NCI-H146 treated with DMSO at 0.1 percent for 48 hours (cell line): ENCODE data around the gene NLGN4X.

Experiments used
- DNase-seq: peaks from one replicate; lab custom pipeline; 2025; ENCODE audit not compliant: unreplicated experiment; lab: John Stamatoyannopoulos, UW

Gene NLGN4X

DNA sequence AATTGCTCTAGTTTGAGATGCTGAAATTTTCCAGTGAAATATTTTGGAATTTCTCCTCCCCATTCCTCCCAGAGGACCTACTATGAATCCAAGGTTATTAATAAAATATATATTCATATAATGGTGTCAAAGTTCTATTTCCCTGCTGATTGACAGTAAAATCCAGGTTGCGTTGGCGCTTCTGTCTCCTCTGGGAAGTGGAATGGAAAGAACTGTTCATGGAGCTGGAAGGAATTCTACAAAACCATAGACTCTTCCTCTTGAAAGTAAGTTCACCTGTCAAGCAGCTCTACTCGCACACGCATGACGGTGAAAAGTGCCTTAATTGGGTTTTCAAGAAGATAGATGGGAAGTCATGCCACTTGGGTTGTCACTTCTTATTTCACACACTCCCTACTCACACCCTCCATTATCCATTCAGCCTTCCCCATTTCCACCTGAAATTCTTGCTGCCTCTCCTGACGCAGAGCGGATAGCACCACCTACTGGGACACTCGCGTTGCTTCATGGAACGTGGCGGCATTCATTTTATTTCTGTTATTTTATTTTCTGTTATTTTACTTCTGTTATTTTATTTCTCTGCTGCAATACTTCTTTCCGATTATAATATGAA lies 351.6 kb downstream of the NLGN4X start:
- peak; percentile 0 for DNase-seq

DNA sequence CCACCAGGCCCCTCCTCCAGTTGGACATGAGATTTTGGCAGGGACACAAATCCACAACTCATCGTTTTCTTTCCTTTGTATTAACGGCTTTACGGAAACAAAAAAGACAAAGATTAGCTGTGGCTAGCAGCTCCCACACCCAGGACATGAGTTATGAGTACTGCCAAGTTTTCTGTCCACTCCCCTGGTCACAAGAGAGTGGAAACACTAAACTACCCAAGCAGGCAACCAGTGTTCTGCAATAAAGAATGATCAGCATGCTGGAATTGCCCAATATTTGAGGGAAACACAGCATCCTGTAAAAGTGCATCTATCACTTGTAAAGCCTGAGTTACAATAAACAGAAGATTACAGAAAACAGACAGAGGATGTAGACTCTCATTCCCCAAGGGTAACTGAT lies 358.4 kb downstream of the NLGN4X start:
- no peak for DNase-seq

DNA sequence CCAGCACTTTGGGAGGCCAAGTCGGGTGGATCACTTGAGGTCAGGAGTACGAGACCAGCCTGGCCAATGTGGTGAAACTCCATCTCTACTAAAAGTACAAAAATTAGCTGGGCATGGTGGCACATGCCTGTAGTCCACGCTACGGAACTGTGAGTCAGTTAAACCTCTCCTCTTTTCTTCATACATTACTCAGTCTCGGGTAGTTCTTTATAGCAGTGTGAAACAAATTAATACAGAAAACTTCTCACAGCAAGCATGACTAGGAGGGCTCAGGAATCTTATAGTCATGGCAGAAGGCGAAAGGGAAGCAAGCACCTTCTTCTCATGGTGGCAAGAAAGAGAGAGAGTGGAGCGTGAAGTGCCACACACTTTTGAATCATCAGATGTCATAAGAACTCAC lies 358.9 kb downstream of the NLGN4X start:
- DNase-seq = no peak

DNA sequence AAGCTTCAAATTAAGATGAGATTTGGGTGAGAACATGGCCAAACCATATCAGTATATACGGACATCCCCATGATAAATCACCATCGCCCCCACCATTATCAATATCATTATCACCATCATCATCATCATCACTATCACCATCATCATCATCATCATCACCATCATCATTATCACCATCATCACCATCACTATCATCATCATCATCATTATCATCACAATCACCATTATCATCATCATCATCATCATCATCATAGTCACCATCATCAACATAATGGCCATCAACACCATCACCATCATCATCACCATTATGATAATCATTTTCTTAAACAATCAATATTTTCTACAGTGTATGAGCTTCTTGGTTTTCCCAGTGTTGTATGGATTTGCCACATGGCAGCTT lies 360.9 kb downstream of the NLGN4X start:
- DNase-seq = no peak

DNA sequence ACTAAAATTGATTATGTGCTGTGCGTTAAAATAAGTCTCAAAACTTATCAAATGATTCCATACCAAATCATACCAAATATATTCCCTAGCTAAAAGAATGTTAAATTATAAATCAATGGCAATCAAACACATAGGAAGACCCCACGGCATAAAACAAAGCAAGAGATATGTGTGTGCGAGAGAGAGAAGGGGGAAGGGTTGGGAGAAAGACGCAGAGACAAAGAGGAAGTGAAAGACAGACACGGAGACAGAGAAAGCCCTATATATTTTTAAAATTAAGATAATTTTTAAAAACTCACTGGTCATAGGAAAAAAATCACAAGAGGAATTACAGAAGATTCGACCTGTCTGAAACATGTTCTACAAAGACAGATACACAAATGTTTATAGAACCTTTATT lies 371.4 kb downstream of the NLGN4X start:
- DNase-seq = no peak

DNA sequence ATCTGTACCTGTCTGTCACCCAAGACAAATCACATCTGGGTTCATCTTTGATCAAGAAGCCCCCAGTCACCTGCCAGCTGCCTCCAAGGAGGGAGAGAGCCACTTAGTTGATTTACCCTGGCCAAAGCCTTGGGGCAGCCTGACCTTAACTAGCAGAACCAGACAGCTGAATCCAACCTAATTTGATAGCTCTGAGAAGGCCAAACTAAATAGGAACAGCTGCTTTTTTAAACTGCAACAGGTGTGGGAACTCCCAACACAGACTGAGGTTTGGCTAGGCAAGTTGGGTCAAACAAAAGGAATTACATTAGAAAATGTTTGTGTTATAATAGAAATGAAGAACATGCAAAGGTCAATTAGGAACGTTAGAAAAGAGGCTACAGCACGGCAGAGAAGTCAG lies 375.7 kb downstream of the NLGN4X start:
- DNase-seq = no peak

DNA sequence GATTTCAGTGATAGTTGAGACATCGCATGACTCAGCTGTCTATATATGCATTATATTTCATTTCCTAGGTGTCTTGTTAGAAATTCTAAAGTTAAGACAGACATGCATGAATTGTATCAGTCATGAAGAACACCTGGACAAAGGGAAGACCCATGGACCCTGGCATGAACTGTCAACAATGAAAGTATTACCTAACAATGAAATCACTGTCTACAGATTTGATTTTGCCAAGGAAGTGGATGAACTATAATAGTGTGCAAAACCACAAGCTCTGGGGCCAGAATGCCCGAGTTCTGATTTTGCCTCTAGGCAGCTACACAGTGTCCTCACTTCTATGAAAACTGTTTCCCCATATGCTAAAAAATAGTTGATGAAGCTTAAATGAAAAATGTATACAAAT lies 386.1 kb downstream of the NLGN4X start:
- DNase-seq = no peak
